HepG2 (cell line): ENCODE data around the gene PEX19. TPM values are rescaled to one million over a fixed set of nuclear protein-coding genes. Genes with fewer than 3 reads are reported as not detected.

Source experiments
- BRD4 ChIP-seq: sonication (generic); formaldehyde crosslinking; IDR thresholded peaks from 2 replicates; pipeline ENCODE4 v1.4.0; 2020; ENCODE audit warnings: missing genetic modification reagents
- GZF1 ChIP-seq: sonication (generic); formaldehyde crosslinking; IDR thresholded peaks from 2 replicates; pipeline ENCODE4 v1.5.1; 2020; ENCODE audit warnings: mild to moderate bottlenecking, missing genetic modification reagents
- HOXD1 ChIP-seq: sonication (generic); formaldehyde crosslinking; IDR thresholded peaks from 2 replicates; pipeline ENCODE4 v1.5.0; 2020; ENCODE audit warnings: missing genetic modification reagents
- IRX3 ChIP-seq: sonication (generic); formaldehyde crosslinking; IDR thresholded peaks from 2 replicates; pipeline ENCODE4 v1.8.1; 2023; ENCODE audit warnings: mild to moderate bottlenecking, low read depth, missing genetic modification reagents, borderline replicate concordance
- NFKBIZ ChIP-seq: IDR thresholded peaks from 2 replicates; pipeline ENCODE4 v1.6.1; 2018; ENCODE audit warnings: missing genetic modification reagents, missing compliant biosample characterization
- SOX13 ChIP-seq, 3 experiments: fragments of 450-650 bp in 1 of 3; sonication (generic) in 1 of 3; formaldehyde crosslinking in 1 of 3; IDR thresholded peaks in 2 of 3; conservative IDR thresholded peaks in 1 of 3; 2 replicates each; pipeline versions ENCODE4 v1.5.0 to v1.6.1; 2016 to 2020; ENCODE audit warnings: antibody characterized with exemption in 1 of 3, mild to moderate bottlenecking in 1 of 3, missing compliant biosample characterization in 1 of 3, missing genetic modification reagents in 1 of 3, moderate library complexity in 1 of 3
- SYNCRIP ChIP-seq: fragments of 200-400 bp; formaldehyde crosslinking; IDR thresholded peaks from 2 replicates; pipeline ENCODE4 v1.6.1; 2018; ENCODE audit warnings: mild to moderate bottlenecking, low read depth, low read length; ENCODE audit not compliant: insufficient read depth
- ZNF234 ChIP-seq: sonication (generic); formaldehyde crosslinking; conservative IDR thresholded peaks from 2 replicates; pipeline ENCODE4 v1.5.1; 2020; ENCODE audit warnings: mild to moderate bottlenecking, missing genetic modification reagents
- ZNF761 ChIP-seq: sonication (generic); formaldehyde crosslinking; conservative IDR thresholded peaks from 2 replicates; pipeline ENCODE4 v1.4.0; 2020; ENCODE audit warnings: mild to moderate bottlenecking, missing genetic modification reagents
- ZSCAN21 ChIP-seq: sonication (generic); formaldehyde crosslinking; IDR thresholded peaks from 2 replicates; pipeline ENCODE4 v1.8.0; 2022; ENCODE audit warnings: mild to moderate bottlenecking, missing genetic modification reagents, moderate library complexity, borderline replicate concordance
- polyA plus RNA-seq, 8 experiments: library from polyadenylated mRNA; depleted of rRNA in 3 of 8; stranded (reverse) in 7 of 8; unstranded in 1 of 8; fragments of >200 nt; fragmentation: Illumina TruSeq in 4 of 8; extraction: Trizol in 4 of 8; gene quantifications; 2 replicates each; pipeline versions ENCODE4 v1.2.1 to v1.2.3, GENCODE V29; 2011 to 2016; ENCODE audit warnings: low read depth in 4 of 8, missing spikeins in 1 of 8, mixed read lengths in 1 of 8; ENCODE audit not compliant: insufficient read depth in 1 of 8
- total RNA-seq, 5 experiments: library from RNA; depleted of rRNA; stranded (reverse); fragments of >200 nt; fragmentation: Illumina TruSeq; extraction: Trizol; gene quantifications; 2 replicates each; pipeline ENCODE4 v1.2.3, GENCODE V29; 2016; ENCODE audit warnings: low read depth in 1 of 5
- TF ChIP-seq, protein P1 (sequence below): sonication (generic); formaldehyde crosslinking; IDR thresholded peaks from 2 replicates; pipeline ENCODE4 v1.4.0; 2020; ENCODE audit warnings: mild to moderate bottlenecking, missing genetic modification reagents
- TF ChIP-seq, protein P2 (sequence below): sonication (generic); formaldehyde crosslinking; IDR thresholded peaks from 2 replicates; pipeline ENCODE4 v1.4.0; 2020; ENCODE audit warnings: missing genetic modification reagents, borderline replicate concordance
- TF ChIP-seq, protein P3 (sequence below): sonication (generic); formaldehyde crosslinking; IDR thresholded peaks from 2 replicates; pipeline ENCODE4 v1.5.1; 2020; ENCODE audit warnings: missing genetic modification reagents, mild to moderate bottlenecking, borderline replicate concordance
- TF ChIP-seq, protein P4 (sequence below): sonication (generic); formaldehyde crosslinking; IDR thresholded peaks from 2 replicates; pipeline ENCODE4 v1.5.0; 2020; ENCODE audit warnings: mild to moderate bottlenecking, low read depth, missing genetic modification reagents, borderline replicate concordance
- TF ChIP-seq, protein P5 (sequence below): sonication (generic); formaldehyde crosslinking; IDR thresholded peaks from 2 replicates; pipeline ENCODE4 v1.9.0; 2022; ENCODE audit warnings: low read depth, missing genetic modification reagents

Gene PEX19
- total and polyA plus RNA-seq, 2 of the 13 experiments (the other 11 are each of a cell fraction or from before 2014, with no cell fraction given) = 47.0 to 51.8 TPM

DNA sequence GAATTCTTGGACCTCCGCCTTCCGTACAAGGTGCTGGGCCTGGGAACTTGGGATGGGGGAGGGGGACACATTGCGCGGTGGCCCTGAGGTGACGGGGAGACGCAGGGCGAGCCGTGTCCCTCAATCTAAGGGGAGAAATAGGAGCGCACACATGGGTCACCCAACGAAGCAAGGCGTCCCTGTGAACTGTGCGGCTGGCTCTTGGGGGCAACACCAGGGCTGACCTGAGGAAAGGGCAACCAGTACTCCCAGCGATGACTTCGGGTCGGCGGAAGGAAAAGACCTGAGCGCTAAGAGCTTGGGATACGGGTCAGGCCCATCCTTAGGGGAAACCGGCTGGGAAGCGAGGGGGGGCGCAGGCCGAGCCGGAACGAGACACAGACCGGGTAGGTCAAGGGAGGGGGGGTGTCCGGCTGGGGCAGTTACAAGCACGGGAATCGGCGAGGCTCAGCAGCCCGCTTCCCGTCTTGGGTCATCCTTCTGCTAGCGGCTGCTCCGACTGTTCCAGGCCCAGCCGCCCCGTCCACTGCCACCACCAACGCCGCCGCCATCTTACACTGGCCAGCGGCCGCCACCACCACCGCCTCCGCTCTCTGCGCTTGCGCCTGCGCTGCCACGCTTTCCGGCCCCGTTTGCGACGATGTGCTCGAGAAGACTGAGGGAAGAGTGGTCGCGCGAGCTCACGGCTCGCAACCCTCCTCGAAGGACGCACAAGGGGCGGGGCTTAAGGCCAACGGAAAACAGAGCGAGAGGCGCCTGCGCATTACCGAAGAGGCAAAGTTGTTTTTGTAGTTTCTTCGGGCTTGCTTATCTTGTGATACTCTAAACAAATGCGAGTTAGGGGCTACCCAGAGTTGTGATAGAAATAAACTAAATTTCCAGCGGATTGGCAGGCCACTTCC is 22.8 kb downstream of the PEX19 start, which contains the start of gene DCAF8 (continued):
- TF ChIP-seq, protein P1, sequence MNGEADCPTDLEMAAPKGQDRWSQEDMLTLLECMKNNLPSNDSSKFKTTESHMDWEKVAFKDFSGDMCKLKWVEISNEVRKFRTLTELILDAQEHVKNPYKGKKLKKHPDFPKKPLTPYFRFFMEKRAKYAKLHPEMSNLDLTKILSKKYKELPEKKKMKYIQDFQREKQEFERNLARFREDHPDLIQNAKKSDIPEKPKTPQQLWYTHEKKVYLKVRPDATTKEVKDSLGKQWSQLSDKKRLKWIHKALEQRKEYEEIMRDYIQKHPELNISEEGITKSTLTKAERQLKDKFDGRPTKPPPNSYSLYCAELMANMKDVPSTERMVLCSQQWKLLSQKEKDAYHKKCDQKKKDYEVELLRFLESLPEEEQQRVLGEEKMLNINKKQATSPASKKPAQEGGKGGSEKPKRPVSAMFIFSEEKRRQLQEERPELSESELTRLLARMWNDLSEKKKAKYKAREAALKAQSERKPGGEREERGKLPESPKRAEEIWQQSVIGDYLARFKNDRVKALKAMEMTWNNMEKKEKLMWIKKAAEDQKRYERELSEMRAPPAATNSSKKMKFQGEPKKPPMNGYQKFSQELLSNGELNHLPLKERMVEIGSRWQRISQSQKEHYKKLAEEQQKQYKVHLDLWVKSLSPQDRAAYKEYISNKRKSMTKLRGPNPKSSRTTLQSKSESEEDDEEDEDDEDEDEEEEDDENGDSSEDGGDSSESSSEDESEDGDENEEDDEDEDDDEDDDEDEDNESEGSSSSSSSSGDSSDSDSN (CRISPR knock-in tag) = peak; percentile 86
- TF ChIP-seq, protein P2, sequence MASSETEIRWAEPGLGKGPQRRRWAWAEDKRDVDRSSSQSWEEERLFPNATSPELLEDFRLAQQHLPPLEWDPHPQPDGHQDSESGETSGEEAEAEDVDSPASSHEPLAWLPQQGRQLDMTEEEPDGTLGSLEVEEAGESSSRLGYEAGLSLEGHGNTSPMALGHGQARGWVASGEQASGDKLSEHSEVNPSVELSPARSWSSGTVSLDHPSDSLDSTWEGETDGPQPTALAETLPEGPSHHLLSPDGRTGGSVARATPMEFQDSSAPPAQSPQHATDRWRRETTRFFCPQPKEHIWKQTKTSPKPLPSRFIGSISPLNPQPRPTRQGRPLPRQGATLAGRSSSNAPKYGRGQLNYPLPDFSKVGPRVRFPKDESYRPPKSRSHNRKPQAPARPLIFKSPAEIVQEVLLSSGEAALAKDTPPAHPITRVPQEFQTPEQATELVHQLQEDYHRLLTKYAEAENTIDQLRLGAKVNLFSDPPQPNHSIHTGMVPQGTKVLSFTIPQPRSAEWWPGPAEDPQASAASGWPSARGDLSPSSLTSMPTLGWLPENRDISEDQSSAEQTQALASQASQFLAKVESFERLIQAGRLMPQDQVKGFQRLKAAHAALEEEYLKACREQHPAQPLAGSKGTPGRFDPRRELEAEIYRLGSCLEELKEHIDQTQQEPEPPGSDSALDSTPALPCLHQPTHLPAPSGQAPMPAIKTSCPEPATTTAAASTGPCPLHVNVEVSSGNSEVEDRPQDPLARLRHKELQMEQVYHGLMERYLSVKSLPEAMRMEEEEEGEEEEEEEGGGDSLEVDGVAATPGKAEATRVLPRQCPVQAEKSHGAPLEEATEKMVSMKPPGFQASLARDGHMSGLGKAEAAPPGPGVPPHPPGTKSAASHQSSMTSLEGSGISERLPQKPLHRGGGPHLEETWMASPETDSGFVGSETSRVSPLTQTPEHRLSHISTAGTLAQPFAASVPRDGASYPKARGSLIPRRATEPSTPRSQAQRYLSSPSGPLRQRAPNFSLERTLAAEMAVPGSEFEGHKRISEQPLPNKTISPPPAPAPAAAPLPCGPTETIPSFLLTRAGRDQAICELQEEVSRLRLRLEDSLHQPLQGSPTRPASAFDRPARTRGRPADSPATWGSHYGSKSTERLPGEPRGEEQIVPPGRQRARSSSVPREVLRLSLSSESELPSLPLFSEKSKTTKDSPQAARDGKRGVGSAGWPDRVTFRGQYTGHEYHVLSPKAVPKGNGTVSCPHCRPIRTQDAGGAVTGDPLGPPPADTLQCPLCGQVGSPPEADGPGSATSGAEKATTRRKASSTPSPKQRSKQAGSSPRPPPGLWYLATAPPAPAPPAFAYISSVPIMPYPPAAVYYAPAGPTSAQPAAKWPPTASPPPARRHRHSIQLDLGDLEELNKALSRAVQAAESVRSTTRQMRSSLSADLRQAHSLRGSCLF (CRISPR knock-in tag) = no peak
- TF ChIP-seq, protein P3, sequence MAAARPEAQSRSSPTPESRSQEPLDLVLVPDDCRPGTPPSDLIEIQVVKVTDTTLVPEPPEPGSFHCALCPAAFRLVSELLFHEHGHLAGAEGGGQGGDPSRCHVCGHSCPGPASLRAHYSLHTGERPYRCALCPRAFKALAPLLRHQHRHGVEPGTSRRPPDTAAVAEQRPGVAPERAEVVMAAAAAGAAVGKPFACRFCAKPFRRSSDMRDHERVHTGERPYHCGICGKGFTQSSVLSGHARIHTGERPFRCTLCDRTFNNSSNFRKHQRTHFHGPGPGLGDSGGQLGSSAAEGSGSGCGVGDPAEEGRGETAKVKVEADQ = no peak; the same call in 1 of the 2 replicates
- TF ChIP-seq BRD4 (CRISPR knock-in tag) (peak; percentile 99), ZNF761 (CRISPR knock-in tag) (peak; percentile 88; the same call in 1 of the 2 replicates), HOXD1 (peak; percentile 62; the same call in 1 of the 2 replicates), ZNF234 (CRISPR knock-in tag) (no peak), ZSCAN21 (CRISPR knock-in tag) (no peak), SYNCRIP (no peak), SOX13 (IDR thresholded peaks at IDR 0.05) (no peak), SOX13 (CRISPR knock-in tag; conservative IDR thresholded peaks at IDR 0.05 in 1 of 2, IDR thresholded peaks at IDR 0.05 in 1 of 2) (peak in 1 of 2 experiments; percentile 46; a peak in 1 of 4 replicates), IRX3 (CRISPR knock-in tag) (peak; percentile 53; the same call in 1 of the 2 replicates), GZF1 (CRISPR knock-in tag) (0 out of 2 replicates have a peak, but pooled peaks have one; percentile 30), NFKBIZ (CRISPR knock-in tag) (no peak)
- TF ChIP-seq, protein P4, sequence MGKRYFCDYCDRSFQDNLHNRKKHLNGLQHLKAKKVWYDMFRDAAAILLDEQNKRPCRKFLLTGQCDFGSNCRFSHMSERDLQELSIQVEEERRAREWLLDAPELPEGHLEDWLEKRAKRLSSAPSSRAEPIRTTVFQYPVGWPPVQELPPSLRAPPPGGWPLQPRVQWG (CRISPR knock-in tag) = no peak
- TF ChIP-seq, protein P5, sequence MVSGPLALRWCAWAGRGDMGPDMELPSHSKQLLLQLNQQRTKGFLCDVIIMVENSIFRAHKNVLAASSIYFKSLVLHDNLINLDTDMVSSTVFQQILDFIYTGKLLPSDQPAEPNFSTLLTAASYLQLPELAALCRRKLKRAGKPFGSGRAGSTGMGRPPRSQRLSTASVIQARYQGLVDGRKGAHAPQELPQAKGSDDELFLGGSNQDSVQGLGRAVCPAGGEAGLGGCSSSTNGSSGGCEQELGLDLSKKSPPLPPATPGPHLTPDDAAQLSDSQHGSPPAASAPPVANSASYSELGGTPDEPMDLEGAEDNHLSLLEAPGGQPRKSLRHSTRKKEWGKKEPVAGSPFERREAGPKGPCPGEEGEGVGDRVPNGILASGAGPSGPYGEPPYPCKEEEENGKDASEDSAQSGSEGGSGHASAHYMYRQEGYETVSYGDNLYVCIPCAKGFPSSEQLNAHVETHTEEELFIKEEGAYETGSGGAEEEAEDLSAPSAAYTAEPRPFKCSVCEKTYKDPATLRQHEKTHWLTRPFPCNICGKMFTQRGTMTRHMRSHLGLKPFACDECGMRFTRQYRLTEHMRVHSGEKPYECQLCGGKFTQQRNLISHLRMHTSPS (CRISPR knock-in tag) = no peak
